Measurements from ENCODE around the gene DUS3L.
"Not testable (repeated sequence)": the region's sequence is repeated elsewhere in the genome, so short reads cannot be mapped to it uniquely, and the experiment has no call there.

Gene DUS3L

GRCh38 chr19:5800361-5801270, 9.7 kb upstream of the DUS3L start:
- DNase-seq (ENCODE audit: low read depth, low spot score) = no peak

- no peak for DNase-seq (ENCODE audit: low read depth, low spot score)
Observed at GRCh38 chr19:5799247-5800241, 8.6 kb upstream of the DUS3L start.

DNA sequence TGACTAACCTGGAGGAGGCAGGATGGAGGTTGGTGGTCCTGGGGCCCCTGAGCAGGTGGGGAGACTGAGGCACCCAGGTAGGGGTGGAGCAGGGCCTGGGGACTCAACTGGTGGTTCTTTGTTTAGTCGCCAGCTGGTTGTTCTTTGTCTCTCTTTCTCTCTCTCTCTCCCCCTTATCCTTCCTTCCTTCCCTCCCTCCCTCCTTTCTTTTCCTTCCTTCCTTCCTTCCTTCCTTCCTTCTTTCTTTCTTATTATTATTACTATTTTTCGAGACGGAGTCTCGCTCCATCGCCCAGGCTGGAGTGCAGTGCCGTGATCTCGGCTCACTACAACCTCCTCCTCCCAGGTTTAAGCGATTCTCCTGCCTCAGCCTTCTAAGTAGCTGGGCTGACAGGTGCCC, 7.3 kb upstream of the DUS3L start:
- DNase-seq (ENCODE audit: low read depth, low spot score) = no peak

- DNase-seq (ENCODE audit: low read depth, low spot score) = no peak
Observed at GRCh38 chr19:5795382-5795919, 4.5 kb upstream of the DUS3L start.

DNA sequence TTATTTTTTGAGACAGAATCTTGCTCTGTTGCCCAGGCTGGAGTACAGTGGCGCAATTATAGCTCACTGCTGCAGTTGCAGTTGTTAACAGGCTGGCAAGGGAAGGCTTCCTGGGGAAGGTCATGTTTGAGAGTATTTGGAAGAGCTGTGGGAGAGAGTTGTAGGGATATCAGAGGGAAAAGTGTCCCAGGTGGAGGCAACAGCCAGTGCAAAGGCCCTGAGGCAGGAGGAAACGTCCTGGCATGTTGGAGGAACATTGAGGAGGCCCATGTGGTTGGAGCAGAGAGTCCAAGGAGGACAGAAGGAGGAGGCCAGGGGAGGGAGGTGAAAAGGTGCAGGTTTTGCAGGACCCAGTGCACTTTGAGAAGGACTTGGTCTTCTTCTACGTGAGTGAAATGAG, 2.2 kb upstream of the DUS3L start:
- DNase-seq (ENCODE audit: low read depth, low spot score) = no peak

DNA sequence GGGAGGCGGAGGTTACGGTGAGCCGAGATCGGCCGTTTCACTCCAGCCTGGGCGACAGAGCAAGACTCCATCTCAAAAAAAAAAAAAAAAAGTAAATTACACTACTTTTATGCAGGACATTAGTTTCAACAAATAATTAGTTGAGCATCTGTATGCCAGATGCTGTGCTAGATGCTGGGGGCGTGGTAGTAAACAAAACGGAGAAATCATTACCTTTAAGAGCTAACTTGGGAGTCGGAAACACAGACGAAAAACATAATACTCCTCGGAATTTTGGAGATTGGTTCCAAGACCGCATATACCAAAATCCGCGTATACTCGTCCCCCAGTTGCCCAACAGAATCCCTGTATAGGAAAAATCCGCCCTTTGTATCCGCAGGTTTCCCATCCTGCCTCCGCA, 1.3 kb upstream of the DUS3L start:
- DNase-seq (ENCODE audit: low read depth, low spot score) = no peak

DNA sequence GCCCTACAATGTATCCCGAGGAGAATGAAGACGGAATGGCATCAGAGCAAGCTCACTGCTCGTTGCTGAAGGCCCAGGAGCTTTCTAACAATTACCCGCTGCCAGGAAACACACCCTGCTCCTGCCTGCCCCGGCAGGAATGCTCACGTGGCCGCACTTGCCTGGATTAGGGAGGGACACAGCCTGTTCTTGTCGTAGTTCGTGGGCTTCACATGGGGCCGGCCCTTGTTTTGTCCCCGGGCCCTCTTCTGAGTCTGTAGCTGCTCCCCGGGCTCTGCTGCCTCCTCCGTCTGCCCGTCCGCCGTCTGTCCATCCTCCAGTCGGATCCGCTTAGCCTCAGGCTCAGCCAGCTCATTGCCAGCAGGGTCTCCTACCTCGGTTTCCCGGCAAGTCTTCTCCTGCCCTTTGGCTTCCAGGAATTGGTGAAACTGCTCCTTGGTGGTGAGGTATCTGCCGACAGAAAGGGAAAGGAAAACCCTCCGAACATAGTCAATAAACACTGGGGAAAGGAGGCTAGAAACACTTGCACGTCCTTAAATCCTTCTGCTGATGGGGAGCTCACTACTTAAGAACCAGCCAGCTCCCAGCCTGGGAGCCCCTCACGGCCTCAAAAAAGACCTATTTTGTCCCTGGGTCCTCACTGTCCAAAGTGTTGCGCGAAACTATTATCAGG, 941 bp downstream of the DUS3L start:
- no peak for DNase-seq (ENCODE audit: low read depth, low spot score)

DNA sequence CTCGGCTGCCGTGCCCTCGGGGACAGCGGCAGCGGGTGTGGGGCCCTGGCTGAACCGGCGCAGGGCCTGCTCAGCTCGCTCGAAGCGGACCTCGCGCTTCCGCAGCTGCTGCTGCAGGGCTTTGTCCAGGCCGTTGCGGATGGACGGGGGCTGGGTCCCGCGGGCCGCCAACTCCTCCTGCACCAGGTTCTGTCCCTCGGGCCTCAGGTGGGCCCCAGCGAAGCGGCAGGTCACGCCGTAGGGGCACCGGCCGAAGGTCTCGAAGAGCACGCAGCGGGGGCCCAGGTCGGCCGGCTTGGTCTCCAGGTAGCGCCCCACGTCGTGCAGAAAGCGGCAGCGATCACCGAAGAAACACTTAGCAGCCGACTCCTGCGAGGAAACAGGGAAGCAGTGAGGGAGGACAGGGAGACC, 1.6 kb downstream of the DUS3L start:
- DNase-seq (ENCODE audit: low read depth, low spot score) = no peak

DNA sequence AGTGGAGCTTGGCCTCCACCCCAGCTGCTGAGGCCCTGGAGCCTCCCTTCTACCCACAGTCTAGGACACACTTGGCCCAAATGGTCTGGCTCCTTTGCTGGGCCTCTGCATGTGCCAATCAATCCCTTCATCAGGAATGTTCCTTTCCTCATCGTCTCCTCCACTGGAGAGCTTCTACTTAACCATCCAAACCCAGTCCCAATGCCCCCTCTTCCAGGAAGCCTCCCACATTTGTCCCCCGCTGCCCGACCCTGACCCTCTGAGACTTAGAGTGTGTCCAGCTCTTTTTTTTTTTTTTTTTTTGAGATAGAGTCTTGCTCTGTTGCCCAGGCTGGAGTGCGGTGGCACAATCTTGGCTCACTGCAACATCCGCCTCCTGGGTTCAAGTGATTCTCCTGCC, 2.5 kb downstream of the DUS3L start:
- no peak for DNase-seq (ENCODE audit: low read depth, low spot score)

GRCh38 chr19:5787409-5788182, 3.4 kb downstream of the DUS3L start:
- DNase-seq (ENCODE audit: low read depth, low spot score) = no peak

DNA sequence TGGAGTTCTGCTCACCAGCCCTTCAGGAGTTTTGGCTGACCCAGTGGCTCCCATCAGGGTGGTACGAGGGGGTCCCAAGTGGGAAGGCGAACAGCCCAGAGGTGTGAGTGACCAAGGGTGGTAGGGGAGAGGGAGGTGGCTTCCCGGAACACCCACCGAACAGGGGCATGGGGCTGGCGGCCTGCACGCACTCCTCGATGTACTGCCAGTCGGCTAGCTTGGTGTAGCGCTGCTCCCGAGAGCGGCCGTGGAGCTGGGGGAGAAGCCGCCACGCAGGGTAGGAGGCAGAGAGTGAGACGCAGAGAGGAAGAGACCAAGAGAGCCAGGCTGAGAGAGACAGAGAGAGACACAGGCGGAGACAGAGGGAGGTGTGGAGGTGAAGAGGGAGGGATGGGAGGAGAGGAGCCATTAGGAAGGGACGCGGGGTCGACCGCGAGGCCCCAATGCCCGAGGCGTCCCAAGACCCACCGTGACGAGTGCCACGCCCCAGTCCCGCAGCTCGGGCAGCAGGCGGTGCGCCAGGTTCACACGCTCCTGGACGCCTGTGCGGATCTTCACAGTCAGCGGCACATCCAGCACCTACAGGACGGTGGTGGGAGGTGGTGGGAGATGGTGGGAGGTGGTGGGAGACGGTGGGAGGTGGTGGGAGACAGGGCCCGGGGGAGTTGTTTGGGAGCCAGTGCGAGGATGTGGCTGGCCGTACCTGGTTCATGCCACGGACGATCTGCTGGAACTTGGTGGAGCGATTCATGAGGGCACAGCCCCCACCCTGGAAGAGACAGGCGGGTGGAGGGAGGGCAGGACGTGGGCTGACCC, 4.2 kb downstream of the DUS3L start:
- no peak for DNase-seq (ENCODE audit: low read depth, low spot score)

DNA sequence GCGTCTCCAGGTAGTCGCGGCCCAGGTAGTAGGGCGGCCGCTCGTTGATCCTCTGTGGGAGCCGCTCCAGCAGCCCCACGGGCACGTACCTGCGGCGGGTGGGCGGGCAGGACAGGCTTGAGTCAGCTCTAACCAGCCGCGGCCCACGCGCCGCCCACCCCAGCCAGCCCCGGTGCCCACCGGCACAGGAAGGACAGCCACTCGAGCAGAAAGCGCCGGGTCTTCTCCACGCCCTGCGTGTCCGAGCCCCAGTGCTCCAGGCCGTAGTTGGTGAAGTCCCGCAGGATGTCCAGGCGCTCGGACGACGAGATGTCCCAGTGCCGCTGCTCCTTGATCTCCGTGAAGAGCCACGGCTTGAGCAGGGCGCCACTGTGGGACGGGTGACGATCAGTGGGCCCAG, 5.5 kb downstream of the DUS3L start:
- DNase-seq (ENCODE audit: low read depth, low spot score) = no peak

GRCh38 chr19:5784581-5785147, 6.3 kb downstream of the DUS3L start, which contains the start of gene PRR22:
PRR22 (minus strand) TSS chr19:5784746; CDS start chr19:5784660, 86 bp downstream.
- no peak for DNase-seq (ENCODE audit: low read depth, low spot score)

GRCh38 chr19:5782945-5783919, 7.7 kb downstream of the DUS3L start:
- no peak for DNase-seq (ENCODE audit: low read depth, low spot score)

DNA sequence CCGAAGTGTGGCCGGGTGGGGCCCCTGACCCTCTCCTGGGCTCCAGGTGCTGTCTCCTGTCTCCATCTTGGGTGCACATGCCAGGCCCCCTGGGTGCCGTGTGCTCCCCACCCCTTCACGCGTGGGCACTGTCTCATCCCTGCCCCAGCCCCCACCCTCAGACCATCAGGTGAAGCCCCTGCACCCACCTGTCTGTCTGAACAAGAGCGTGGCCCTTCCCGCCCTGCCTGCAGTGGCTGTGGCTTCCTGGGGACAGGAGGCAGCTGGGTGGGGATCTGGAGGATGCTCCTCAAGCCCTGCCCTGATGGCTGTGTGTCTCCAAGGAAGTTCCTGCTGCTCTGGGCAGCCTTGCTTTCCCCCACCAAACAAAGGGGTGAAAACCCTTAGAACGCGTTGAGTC, 8.6 kb downstream of the DUS3L start:
- no peak for DNase-seq (ENCODE audit: low read depth, low spot score)

GRCh38 chr19:5780916-5781315, 10.0 kb downstream of the DUS3L start:
- not testable (repeated sequence) for DNase-seq (ENCODE audit: low read depth, low spot score)

DNA sequence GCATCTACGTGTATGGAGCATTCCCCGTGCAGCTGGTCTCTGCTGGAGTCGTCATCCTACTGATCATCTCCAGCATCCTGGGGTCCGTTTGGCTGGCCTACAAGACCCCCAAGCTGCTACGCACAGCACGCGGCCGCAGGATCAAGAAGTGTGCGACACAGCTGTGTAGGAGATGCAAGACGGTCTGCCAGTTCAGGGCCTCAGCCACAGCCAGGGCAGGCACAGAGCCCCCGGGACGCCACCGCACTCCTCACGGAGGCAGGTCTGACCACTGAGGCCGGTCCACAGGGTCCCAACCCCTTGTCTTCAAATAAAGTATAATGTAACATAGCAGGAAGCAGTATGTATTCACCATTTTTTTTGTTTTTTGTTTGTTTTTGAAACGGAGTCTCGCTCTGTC, 12.6 kb downstream of the DUS3L start:
- DNase-seq (ENCODE audit: low read depth, low spot score) = no peak

- no peak for DNase-seq (ENCODE audit: low read depth, low spot score)
Observed at GRCh38 chr19:5775668-5776309, 15.2 kb downstream of the DUS3L start.
